ACC112 (cell line): Measurements from ENCODE around the gene CERS6.

Experiments
- H2AFZ ChIP-seq: fragments of 200-600 bp; sonication (generic); one replicate; pipeline ENCODE4 v1.6.0; 2017; ENCODE audit warnings: antibody characterized with exemption, low read length; ENCODE audit not compliant: unreplicated experiment
- H3K27ac ChIP-seq: fragments of 200-600 bp; sonication (generic); 2 replicates; pipeline ENCODE4 v1.5.1; 2014; ENCODE audit warnings: low read depth, mild to moderate bottlenecking, antibody characterized with exemption, low read length, moderate library complexity
- H3K27me3 ChIP-seq: fragments of 200-600 bp; sonication (generic); 2 replicates; pipeline ENCODE4 v1.6.1; 2014; ENCODE audit warnings: mild to moderate bottlenecking, antibody characterized with exemption, low read length, moderate library complexity, mixed read lengths; ENCODE audit not compliant: insufficient read depth
- H3K36me3 ChIP-seq: fragments of 200-600 bp; sonication (generic); 2 replicates; pipeline ENCODE4 v1.6.1; 2016; ENCODE audit warnings: mild to moderate bottlenecking, antibody characterized with exemption, low read length, moderate library complexity, mixed read lengths; ENCODE audit not compliant: insufficient read depth
- H3K4me1 ChIP-seq: fragments of 200-600 bp; sonication (generic); one replicate; pipeline ENCODE4 v1.6.1; 2016; ENCODE audit warnings: low read length, mixed read lengths; ENCODE audit not compliant: insufficient read depth, unreplicated experiment, control insufficient read depth
- H3K4me3 ChIP-seq: fragments of 200-600 bp; sonication (generic); 2 replicates; pipeline ENCODE4 v1.5.1; 2014; ENCODE audit warnings: mild to moderate bottlenecking, low read depth, low read length
- H3K79me2 ChIP-seq: fragments of 200-600 bp; sonication (generic); one replicate; pipeline ENCODE4 v1.6.0; 2016; ENCODE audit warnings: low read length; ENCODE audit not compliant: control insufficient read depth, unreplicated experiment, insufficient read depth

Gene CERS6

GRCh38 chr2:168519534-168520308 lies 63.6 kb downstream of the CERS6 start:
- Histone ChIP-seq H3K79me2 (peaks cover 76% of the 10 kb centered on the region), H3K36me3 (no peaks in the 10 kb centered on the region), H2AFZ (no peak overlapping the region), H3K4me3 (no peak overlapping the region), H3K4me1 (peaks cover 52% of the 10 kb centered on the region), H3K27ac (no peak overlapping the region), H3K27me3 (no peaks in the 10 kb centered on the region)

DNA sequence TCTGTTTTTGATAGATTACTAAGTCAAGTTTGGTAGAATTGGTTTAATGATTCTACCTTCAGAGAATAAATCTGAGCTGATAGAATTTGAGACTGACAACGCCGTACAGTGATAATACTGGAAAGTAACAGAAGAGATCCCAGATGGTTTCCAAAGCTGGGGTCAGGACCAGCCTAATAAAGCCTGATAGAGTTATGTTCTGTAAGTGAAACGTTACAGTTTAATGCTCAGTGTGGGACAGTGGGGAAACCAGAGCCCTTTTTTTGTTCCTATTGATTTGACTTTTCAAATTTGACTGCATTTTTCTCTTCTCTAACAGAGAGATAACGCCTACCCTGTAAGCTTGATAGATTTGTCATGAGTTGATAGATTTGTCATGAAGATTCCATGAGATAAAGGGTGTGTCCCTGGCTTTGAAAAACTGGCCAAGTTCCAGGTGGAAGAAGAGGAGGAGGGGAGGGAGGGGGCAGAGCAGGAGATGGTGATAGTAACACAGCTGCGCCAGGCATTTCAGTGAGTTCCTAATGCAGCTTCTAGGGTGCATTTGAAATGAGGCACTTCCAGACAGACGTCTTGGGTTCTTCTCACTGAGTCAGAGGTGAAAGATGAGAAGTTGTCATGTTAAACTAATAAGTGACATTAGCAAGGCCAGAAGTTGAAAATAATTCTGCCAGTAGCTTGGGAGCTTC lies 65.1 kb downstream of the CERS6 start:
- H3K27me3 ChIP-seq, result no peaks in the 10 kb centered on the region
- H3K79me2 ChIP-seq, result peaks cover 75% of the 10 kb centered on the region
- peaks cover 43% of the 10 kb centered on the region for H3K4me1 ChIP-seq
- no peak overlapping the region for H3K27ac ChIP-seq
- peak overlapping the region; percentile 17; the same call in 1 of the 2 replicates for H3K4me3 ChIP-seq
- no peaks in the 10 kb centered on the region for H3K36me3 ChIP-seq
- no peak overlapping the region for H2AFZ ChIP-seq

GRCh38 chr2:168522446-168522845 lies 66.4 kb downstream of the CERS6 start:
- Histone ChIP-seq H3K4me3 (no peak overlapping the region), H3K27me3 (no peaks in the 10 kb centered on the region), H3K79me2 (peaks cover 70% of the 10 kb centered on the region), H3K4me1 (peaks cover 42% of the 10 kb centered on the region), H2AFZ (no peak overlapping the region), H3K27ac (no peak overlapping the region), H3K36me3 (no peaks in the 10 kb centered on the region)

- Histone ChIP-seq H3K27ac (no peak overlapping the region), H3K4me3 (no peak overlapping the region), H3K36me3 (no peaks in the 10 kb centered on the region), H2AFZ (no peak overlapping the region), H3K79me2 (peaks cover 68% of the 10 kb centered on the region), H3K27me3 (no peaks in the 10 kb centered on the region), H3K4me1 (peaks cover 40% of the 10 kb centered on the region)
These were observed 67.9 kb downstream of the CERS6 start for GRCh38 chr2:168524005-168524404.

GRCh38 chr2:168525020-168525419 lies 68.9 kb downstream of the CERS6 start:
- H3K4me3 ChIP-seq, result no peak overlapping the region
- H3K36me3 ChIP-seq, result no peaks in the 10 kb centered on the region
- peaks cover 69% of the 10 kb centered on the region for H3K79me2 ChIP-seq
- H3K27ac ChIP-seq, result no peak overlapping the region
- H2AFZ ChIP-seq, result no peak overlapping the region
- H3K4me1 ChIP-seq, result peaks cover 50% of the 10 kb centered on the region
- no peaks in the 10 kb centered on the region for H3K27me3 ChIP-seq

DNA sequence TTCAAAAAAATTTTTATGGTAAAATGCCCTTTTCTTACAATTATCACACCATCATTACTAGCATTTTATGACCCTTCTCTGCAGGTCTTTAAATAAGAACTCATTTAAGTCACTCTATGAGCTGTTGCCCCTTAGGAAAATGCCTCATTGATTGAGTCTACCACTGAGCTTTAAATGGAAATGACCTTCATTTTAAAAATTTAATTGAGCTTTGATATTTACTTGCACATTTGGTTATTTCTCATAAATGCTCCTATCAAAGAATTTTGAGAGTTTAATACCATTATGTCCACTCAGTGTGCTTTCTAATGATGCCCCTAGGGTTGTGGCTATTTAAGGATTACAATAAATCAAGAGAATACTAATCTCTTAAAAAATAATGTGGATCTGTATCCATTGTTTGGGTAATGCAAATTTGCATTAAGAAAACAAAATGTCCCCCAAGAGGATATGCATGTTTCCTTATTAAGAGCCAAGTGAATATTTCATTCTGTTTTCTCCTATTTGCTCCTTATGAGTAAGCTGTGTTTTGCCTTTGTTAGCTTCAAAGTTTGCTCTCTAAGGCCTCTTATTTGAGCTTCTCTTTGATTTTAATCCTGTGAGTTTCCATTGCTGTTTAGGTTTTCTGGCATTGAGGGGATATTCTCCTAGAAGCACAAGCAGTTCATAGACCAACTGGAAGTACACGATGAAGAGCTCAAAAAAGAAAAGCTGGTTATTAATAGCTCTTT lies 69.8 kb downstream of the CERS6 start:
- peaks cover 57% of the 10 kb centered on the region for H3K4me1 ChIP-seq
- no peak overlapping the region for H2AFZ ChIP-seq
- peaks cover 71% of the 10 kb centered on the region for H3K79me2 ChIP-seq
- no peak overlapping the region for H3K4me3 ChIP-seq
- H3K27me3 ChIP-seq, result no peaks in the 10 kb centered on the region
- no peak overlapping the region for H3K27ac ChIP-seq
- no peaks in the 10 kb centered on the region for H3K36me3 ChIP-seq

GRCh38 chr2:168526641-168527040 lies 70.6 kb downstream of the CERS6 start:
- H3K27ac ChIP-seq, result no peak overlapping the region
- H3K4me1 ChIP-seq, result peaks cover 55% of the 10 kb centered on the region
- no peaks in the 10 kb centered on the region for H3K36me3 ChIP-seq
- no peak overlapping the region for H3K4me3 ChIP-seq
- peaks cover 65% of the 10 kb centered on the region for H3K79me2 ChIP-seq
- H3K27me3 ChIP-seq, result no peaks in the 10 kb centered on the region
- H2AFZ ChIP-seq, result no peak overlapping the region

GRCh38 chr2:168528016-168528415 lies 71.9 kb downstream of the CERS6 start:
- Histone ChIP-seq H3K4me1 (peaks cover 60% of the 10 kb centered on the region), H3K4me3 (no peak overlapping the region), H2AFZ (no peak overlapping the region), H3K27ac (peak overlapping the region; percentile 63), H3K27me3 (no peaks in the 10 kb centered on the region), H3K79me2 (peaks cover 63% of the 10 kb centered on the region), H3K36me3 (no peaks in the 10 kb centered on the region)

GRCh38 chr2:168528469-168528868 lies 72.4 kb downstream of the CERS6 start:
- Histone ChIP-seq H3K27me3 (no peaks in the 10 kb centered on the region), H2AFZ (no peak overlapping the region), H3K79me2 (peaks cover 59% of the 10 kb centered on the region), H3K4me3 (no peak overlapping the region), H3K36me3 (no peaks in the 10 kb centered on the region), H3K4me1 (peaks cover 60% of the 10 kb centered on the region), H3K27ac (peak overlapping the region; percentile 63)

DNA sequence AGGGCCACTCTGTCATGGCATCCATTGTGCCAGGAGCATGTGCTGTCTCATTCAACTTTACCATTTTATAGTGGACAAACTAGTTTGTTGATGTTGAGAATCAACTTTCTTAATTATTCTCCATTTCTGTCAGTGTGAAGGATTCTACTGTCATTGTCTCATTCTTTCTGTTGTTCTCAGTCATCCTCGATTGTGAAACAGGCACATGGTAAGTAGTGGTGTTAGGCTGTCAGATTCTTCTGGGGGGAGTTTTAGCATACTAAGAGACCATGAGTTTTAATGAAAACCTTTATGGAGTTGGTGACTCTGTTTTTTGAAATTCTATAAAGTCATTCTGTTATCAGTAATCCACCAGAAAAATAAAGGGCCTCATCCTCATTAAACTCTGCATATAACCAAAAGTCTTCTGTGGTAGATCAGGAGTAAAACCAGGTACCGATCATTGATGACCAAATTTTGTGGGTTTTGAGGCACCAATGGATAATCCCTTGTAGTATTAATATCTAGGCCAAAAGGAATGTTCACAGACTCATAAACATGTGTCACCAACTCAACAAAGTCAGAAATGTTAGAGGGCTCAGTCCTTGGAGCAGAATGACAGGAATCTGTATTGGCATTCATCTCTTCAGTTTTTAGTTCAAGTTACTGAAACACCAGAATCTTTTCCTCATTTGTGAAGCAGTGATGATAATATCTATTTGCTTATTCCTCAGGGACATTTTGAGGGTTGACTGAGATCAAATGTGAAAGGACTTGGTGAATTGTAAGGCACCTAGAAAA lies 73.2 kb downstream of the CERS6 start:
- no peaks in the 10 kb centered on the region for H3K36me3 ChIP-seq
- H2AFZ ChIP-seq, result no peak overlapping the region
- H3K27me3 ChIP-seq, result no peaks in the 10 kb centered on the region
- H3K4me3 ChIP-seq, result 0 out of 2 replicates have a peak overlapping the region, but pooled peaks have one; percentile 1
- H3K4me1 ChIP-seq, result peaks cover 60% of the 10 kb centered on the region
- H3K79me2 ChIP-seq, result peaks cover 57% of the 10 kb centered on the region
- H3K27ac ChIP-seq, result peak overlapping the region; percentile 63
